ENCODE data around the gene PEX10.

Gene PEX10

GRCh38 chr1:2386636-2387611, 25.4 kb downstream of the PEX10 start:
- DNase-seq, result no peak

GRCh38 chr1:2385606-2386280, 26.6 kb downstream of the PEX10 start:
- DNase-seq, result no peak

GRCh38 chr1:2384941-2385481, 27.4 kb downstream of the PEX10 start:
- no peak for DNase-seq

- no peak for DNase-seq
Measured at GRCh38 chr1:2384130-2384860, 28.1 kb downstream of the PEX10 start.

DNA sequence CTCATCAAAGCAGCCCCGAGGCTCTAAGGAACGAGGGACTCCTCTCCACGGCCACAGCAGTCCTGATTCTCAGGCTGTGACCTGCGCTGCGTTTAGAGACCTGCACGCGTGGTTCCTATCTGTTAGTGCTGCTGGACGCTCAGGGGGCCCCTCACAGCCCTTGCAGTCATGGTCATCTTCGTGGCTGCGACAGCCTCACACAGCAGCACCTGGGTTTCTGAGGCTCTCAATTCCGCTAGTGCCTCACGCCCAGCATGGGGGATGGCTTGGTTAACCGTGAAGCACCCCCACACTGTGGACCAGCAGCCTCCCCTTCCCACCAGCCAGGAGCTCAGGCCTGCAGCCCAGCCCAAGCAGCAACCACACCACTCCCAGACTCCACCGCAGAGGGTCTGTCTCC, 28.8 kb downstream of the PEX10 start:
- no peak for DNase-seq

DNA sequence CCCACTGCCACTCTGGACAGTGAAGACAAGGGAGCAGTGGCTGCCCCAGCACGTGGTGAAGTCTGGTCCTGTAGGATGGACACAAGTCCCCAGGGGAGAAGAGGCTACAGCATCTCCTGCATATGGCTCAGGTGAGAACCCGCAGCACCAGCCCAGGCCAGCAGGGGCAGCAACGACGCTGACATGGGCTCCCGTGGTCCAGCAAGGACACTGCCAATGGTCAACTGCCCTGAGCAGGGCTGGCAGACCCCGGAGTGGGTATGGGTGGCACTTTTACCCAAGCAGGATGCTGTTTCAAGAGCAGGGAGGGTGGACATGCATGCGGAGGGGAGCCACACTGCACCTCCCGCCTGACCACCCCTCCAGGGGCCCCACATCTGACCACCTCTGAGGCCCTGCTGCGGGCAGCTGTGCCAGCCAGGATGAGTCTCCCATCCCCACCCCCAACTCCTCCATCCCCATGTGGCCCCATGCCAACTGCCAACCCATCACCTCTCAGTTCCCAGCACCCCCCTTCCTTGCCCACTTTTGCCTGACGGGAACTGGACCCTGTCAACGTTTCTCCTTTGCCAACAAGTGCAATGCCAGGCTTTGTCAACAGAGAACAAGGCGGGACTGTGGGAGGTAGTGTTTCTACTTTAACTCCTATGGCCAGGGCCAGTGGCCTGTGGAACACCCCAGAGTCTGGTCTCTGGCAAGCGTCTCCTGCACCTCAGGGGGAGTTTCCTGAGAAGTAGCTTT, 29.6 kb downstream of the PEX10 start:
- peak; percentile 23 to 48 (median 28) for DNase-seq

DNA sequence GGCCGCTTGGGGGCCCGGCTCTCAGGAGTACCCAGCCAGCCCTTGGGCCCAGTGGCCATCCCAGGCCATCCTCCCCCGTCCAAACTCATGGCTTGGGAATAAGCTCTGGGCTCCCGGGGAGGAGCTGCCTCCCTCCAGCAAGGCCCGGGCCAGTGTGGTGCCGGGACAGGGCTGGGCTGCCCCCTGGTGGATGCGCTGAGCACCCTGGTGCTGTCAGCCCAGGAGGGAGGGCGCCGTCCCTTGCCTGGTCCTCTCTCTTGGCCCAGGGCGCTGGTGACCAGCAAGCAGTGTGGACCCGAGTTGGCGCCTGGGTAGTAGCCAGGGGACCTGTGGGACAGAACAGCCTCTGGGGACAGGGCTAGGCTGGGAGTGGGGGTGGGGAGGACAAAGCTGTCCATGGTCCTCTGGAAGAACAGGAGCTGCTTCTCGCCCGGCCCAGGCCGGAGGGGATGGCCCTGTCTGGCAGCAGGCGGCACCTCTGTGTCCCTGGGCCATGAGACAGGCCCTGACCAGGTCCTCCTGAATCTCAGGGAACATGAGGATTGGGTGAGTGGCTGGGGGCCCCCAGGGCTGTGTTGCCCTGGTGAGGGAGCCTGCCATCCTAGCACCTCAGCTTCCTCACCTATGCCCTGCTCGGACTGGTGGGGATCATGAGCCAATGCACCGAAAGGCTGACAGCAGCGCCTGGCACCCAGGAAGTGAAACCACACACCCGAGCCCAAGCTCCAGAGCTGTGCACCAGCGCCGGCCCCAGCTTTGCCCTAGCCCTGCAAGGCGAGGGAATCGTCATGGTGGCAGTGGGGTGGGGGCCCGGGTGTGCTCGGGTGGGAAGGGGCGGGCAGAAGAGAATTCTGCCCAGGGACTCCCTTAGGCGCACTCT, 30.4 kb downstream of the PEX10 start:
- DNase-seq, result peak; percentile 72 to 92 (median 84)

- DNase-seq, result no peak
Measured at GRCh38 chr1:2380816-2381591, 31.4 kb downstream of the PEX10 start.

GRCh38 chr1:2379733-2380404, 32.5 kb downstream of the PEX10 start:
- no peak for DNase-seq

DNA sequence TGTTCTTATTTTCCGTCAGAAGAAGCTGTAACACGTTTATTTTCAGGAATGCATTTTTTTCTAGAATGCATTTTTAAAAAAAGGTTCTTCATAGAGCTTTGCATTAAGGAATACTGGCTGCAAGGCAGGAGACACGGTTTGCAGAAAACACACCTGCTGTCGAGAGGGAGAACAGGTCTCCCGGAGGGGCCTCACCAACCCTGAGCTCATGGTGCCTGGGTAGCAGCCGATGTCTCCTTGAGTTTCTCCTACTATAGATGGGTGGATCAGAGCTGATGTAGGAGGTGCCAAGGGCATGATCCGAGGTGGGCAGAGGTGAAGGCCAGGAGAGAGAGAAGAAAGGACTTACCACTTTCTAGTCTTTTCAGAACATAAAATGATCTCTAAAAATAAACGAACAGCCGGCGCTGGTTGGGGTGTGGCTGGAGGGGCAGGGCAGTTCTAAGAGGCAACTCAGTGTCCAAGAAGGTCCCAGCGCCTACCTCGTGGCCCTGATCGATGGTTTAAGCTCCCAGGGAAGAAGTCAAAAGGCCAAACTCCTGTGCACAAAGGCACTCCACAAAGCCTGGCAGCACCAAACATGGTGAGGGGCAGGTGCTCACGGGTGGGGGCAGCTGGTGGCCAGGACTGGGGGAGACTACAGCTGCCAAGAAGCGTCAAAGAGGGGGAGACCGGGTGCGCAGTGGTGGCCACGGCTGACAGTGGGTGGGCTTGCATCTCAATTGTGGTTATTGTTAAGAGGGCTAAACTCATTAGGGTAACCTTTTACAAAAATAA, 33.2 kb downstream of the PEX10 start:
- no peak for DNase-seq

GRCh38 chr1:2378441-2378851, 33.9 kb downstream of the PEX10 start:
- DNase-seq, result no peak

GRCh38 chr1:2377751-2378440, 34.5 kb downstream of the PEX10 start:
- DNase-seq, result no peak

DNA sequence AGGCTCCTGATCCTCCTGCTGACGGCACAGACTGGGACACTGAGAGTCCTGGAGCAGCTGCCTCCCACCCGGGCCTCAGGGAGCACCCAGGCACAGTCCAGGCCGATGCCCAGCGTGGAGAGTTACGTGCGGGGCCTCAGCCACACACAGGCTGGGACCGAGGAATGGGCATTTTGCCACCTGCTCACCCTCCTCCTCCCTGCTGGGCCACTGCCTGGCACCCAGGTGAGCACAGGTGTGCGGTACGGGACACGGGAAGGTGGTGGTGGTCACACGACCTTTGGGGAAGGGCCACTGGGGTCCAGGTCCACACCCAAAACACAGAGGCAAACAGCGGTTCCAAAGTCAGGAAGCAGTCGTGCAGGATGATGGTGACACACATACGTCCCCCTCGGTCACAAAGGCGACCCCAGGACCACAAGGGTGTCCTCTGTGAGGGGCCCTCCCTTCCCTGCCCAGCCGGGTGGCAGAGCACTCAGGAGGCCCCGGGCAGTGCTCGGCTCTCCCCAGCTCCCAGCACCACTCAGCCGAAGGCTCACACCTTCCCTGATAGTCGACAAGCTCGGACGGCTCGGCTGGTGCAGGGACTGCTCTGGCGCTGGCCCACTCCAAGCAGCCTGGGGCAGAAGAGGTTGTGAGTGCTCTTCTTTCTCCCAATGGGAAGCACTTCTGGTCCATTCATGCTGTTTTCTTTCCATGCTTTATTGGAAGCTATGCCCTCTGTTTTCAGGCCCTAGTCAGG, 35.3 kb downstream of the PEX10 start:
- no peak for DNase-seq

GRCh38 chr1:2376261-2376741, 36.1 kb downstream of the PEX10 start:
- no peak for DNase-seq

- no peak for DNase-seq
Measured at GRCh38 chr1:2375923-2376260, 36.5 kb downstream of the PEX10 start.

- no peak for DNase-seq
Measured at GRCh38 chr1:2375246-2375922, 37.0 kb downstream of the PEX10 start.
